Putamen (tissue), 1 donor: ENCODE measurements around the gene AADAC.
"Not testable (repeated sequence)": the region's sequence is repeated elsewhere in the genome, so short reads cannot be mapped to it uniquely, and the experiment has no call there.

Experiments
- DNase-seq: peaks from one replicate; pipeline ENCODE4 v3.0.0-alpha.2; 2016; ENCODE audit warnings: low spot score

The AADAC gene

GRCh38 chr3:151796105-151796680 is 17.7 kb upstream of the AADAC start:
- DNase-seq, result no peak

- no peak for DNase-seq
These were observed 15.4 kb upstream of the AADAC start for GRCh38 chr3:151798466-151798865.

GRCh38 chr3:151800431-151800830 is 13.5 kb upstream of the AADAC start:
- DNase-seq, result no peak

- DNase-seq, result no peak
These were observed 9.6 kb upstream of the AADAC start for GRCh38 chr3:151804267-151804666.

- DNase-seq, result no peak
These were observed 7.1 kb upstream of the AADAC start for GRCh38 chr3:151806838-151807237.

GRCh38 chr3:151808926-151809325 is 5.0 kb upstream of the AADAC start:
- DNase-seq, result not testable (repeated sequence)

GRCh38 chr3:151811474-151811873 is 2.4 kb upstream of the AADAC start:
- DNase-seq, result no peak

GRCh38 chr3:151814588-151814987 is 672 bp downstream of the AADAC start:
- no peak for DNase-seq

- no peak for DNase-seq
These were observed 2.2 kb downstream of the AADAC start for GRCh38 chr3:151816091-151816604.

- no peak for DNase-seq
These were observed 3.6 kb downstream of the AADAC start for GRCh38 chr3:151817473-151817872.

- no peak for DNase-seq
These were observed 4.4 kb downstream of the AADAC start for GRCh38 chr3:151818361-151818760.

- no peak for DNase-seq
These were observed 6.0 kb downstream of the AADAC start for GRCh38 chr3:151819910-151820309.

- no peak for DNase-seq
These were observed 13.9 kb downstream of the AADAC start for GRCh38 chr3:151827816-151828215.

- DNase-seq, result no peak
These were observed 22.0 kb downstream of the AADAC start for GRCh38 chr3:151835751-151836525.

- DNase-seq, result no peak
These were observed 23.1 kb downstream of the AADAC start for GRCh38 chr3:151837057-151837456.

GRCh38 chr3:151838574-151839312 is 24.8 kb downstream of the AADAC start:
- DNase-seq, result peak; percentile 60

GRCh38 chr3:151839313-151839631 is 25.4 kb downstream of the AADAC start:
- DNase-seq, result no peak

- no peak for DNase-seq
These were observed 27.9 kb downstream of the AADAC start for GRCh38 chr3:151841801-151842200.

- DNase-seq, result no peak
These were observed 29.4 kb downstream of the AADAC start for GRCh38 chr3:151843275-151843674.

- no peak for DNase-seq
These were observed 31.5 kb downstream of the AADAC start for GRCh38 chr3:151845306-151845905.

GRCh38 chr3:151850065-151850464 is 36.1 kb downstream of the AADAC start:
- not testable (repeated sequence) for DNase-seq

- DNase-seq, result no peak
These were observed 38.3 kb downstream of the AADAC start for GRCh38 chr3:151852074-151852811.
